ENCODE measurements around the gene CLCN7. TPM values are rescaled to one million over a fixed set of nuclear protein-coding genes. Genes with fewer than 3 reads are reported as not detected.
"Not testable (repeated sequence)": the region's sequence is repeated elsewhere in the genome, so short reads cannot be mapped to it uniquely, and the experiment has no call there.

The CLCN7 gene
- total and polyA plus RNA-seq, 8 donors, result 28.6 to 130 (median 31.3) TPM

- Histone ChIP-seq H3K27ac (no peak within 1 kb of the TSS), H3K4me3 (no peak within 1 kb of the TSS), H3K9me3 (no peaks in the 10 kb centered on the region), H3K4me1 (no peaks in the 10 kb centered on the region), H3K27me3 (no peaks in the 10 kb centered on the region), H3K36me3 (peaks cover 0 to 46% of the 10 kb centered on the region in 2 donors)
- DNase-seq, result no peak
- no peak for TF ChIP-seq CTCF (IDR thresholded peaks at IDR 0.05)
- intact Hi-C loops (cut with DNase I), result no loop called here
- no peak for ATAC-seq
Observed at GRCh38 chr16:1443980-1444729, 30.7 kb downstream of the CLCN7 start, which contains the start of gene CCDC154. TSS of gene CCDC154 (minus strand) at chr16:1444556. CDS start at chr16:1444322, 234 bp downstream.

- Histone ChIP-seq H3K9me3 (no peaks in the 10 kb centered on the region), H3K27me3 (peaks cover 0 to 3% of the 10 kb centered on the region in 2 donors), H3K4me1 (no peaks in the 10 kb centered on the region), H3K4me3 (no peak overlapping the region), H3K27ac (no peak overlapping the region), H3K36me3 (peaks cover 0 to 40% of the 10 kb centered on the region in 2 donors)
- DNase-seq, result no peak
- intact Hi-C loops (cut with DNase I), result no loop called here
- TF ChIP-seq CTCF (IDR thresholded peaks at IDR 0.05), result no peak
- ATAC-seq, result no peak
Observed at GRCh38 chr16:1443403-1443973, 31.3 kb downstream of the CLCN7 start.

DNA sequence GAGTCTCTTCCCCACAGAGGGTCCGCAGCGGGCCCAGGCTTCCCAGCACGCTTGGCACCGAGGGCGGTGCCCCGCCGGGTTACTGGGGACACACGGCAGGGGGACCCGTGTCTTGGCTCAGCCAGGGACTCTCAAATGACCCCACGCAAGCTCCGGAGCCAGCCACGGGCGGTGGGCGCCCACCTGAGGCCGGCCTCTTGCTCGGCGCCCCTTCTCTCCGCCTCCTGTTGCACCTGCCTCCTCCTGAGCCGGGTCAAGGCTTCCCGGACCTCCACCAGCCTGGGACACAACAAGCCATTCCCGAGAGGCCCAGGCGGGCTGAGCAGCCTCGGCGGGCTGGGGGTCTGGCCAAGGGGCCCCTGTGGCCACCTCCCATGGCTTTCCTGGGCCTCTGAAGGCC, 32.1 kb downstream of the CLCN7 start:
- DNase-seq, result no peak
- no peak for TF ChIP-seq CTCF (IDR thresholded peaks at IDR 0.05)
- H3K4me1 ChIP-seq, result no peaks in the 10 kb centered on the region
- H3K36me3 ChIP-seq, result peaks cover 0 to 32% of the 10 kb centered on the region in 2 donors
- peaks cover 0 to 6% of the 10 kb centered on the region in 2 donors for H3K27me3 ChIP-seq
- no peak overlapping the region for H3K4me3 ChIP-seq
- no peaks in the 10 kb centered on the region for H3K9me3 ChIP-seq
- no peak overlapping the region for H3K27ac ChIP-seq
- intact Hi-C loops (cut with DNase I), result no loop called here
- no peak for ATAC-seq

- Histone ChIP-seq H3K9me3 (no peaks in the 10 kb centered on the region), H3K27ac (no peak overlapping the region), H3K4me3 (no peak overlapping the region), H3K36me3 (peaks cover 0 to 19% of the 10 kb centered on the region in 2 donors), H3K27me3 (peaks cover 0 to 6% of the 10 kb centered on the region in 2 donors), H3K4me1 (no peaks in the 10 kb centered on the region)
- no peak for ATAC-seq
- intact Hi-C loops (cut with DNase I), result no loop called here
- no peak for DNase-seq
- no peak for TF ChIP-seq CTCF (IDR thresholded peaks at IDR 0.05)
Observed at GRCh38 chr16:1441391-1441829, 33.4 kb downstream of the CLCN7 start.

DNA sequence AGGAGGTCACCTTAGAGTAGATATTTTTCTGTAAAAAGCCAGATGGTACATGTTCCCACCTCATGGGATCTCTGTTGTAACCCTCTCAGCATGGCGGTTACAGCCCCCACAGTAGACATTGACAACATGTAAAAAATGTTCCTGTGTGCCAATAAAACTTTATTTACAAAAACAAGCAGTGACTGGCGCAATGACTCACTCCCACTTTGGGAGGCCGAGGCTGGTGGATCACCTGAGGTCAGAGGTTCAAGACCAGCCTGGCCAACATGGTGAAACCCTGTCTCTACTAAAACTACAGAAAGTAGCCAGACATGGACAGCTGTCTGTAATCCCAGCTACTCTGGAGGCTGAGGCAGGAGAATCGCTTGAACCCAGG, 35.1 kb downstream of the CLCN7 start:
- intact Hi-C loops (cut with DNase I); H3K27me3 ChIP-seq; H3K4me1 ChIP-seq; H3K9me3 ChIP-seq; H3K4me3 ChIP-seq; H3K36me3 ChIP-seq; H3K27ac ChIP-seq; DNase-seq; ATAC-seq: not testable (repeated sequence)

Measured in left lung (tissue), 10 donors.